A673 (cell line): ENCODE measurements around the gene MAST4.

Source experiments
- EZH2 ChIP-seq: fragments of 200-600 bp; sonication (generic); IDR thresholded peaks from 2 replicates; pipeline ENCODE4 v1.6.1; 2017; ENCODE audit warnings: borderline replicate concordance, low read depth, mild to moderate bottlenecking, mixed read lengths, antibody characterized with exemption, low read length; ENCODE audit not compliant: poor library complexity, severe bottlenecking
- TF ChIP-seq, protein P1 (sequence below): fragments of 300-800, 200-600 bp; sonication (generic); conservative IDR thresholded peaks from 2 replicates; pipeline ENCODE4 v1.5.1; 2017; ENCODE audit warnings: low read depth, mild to moderate bottlenecking, antibody characterized with exemption, low read length, moderate library complexity, mixed read lengths

DNA sequence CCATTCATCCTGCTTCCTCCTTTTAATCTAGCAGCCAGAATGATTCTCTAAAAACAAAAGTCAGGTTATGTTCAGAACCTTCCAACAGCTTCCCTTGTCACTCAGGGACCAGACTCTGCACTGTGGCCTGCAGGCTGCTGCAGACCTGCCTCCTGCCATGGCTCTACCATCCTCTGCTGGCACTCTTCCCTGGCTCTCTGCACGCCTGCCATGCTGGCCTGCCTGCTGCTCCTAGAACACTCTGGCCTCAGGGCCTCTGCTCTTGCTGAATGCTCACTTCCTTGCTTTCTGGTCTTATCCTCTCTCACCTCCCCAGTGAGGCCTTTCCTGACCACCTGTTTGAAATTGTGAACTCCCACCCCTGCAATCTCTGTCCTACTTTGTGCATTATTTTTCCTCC lies 451.0 kb downstream of the MAST4 start:
- TF ChIP-seq, protein P1, sequence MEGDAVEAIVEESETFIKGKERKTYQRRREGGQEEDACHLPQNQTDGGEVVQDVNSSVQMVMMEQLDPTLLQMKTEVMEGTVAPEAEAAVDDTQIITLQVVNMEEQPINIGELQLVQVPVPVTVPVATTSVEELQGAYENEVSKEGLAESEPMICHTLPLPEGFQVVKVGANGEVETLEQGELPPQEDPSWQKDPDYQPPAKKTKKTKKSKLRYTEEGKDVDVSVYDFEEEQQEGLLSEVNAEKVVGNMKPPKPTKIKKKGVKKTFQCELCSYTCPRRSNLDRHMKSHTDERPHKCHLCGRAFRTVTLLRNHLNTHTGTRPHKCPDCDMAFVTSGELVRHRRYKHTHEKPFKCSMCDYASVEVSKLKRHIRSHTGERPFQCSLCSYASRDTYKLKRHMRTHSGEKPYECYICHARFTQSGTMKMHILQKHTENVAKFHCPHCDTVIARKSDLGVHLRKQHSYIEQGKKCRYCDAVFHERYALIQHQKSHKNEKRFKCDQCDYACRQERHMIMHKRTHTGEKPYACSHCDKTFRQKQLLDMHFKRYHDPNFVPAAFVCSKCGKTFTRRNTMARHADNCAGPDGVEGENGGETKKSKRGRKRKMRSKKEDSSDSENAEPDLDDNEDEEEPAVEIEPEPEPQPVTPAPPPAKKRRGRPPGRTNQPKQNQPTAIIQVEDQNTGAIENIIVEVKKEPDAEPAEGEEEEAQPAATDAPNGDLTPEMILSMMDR = no peak
- no peak for TF ChIP-seq EZH2
